Right lobe of liver (tissue), 6 donors: ENCODE results near the gene SLC37A1. TPM values are rescaled to one million over a fixed set of nuclear protein-coding genes. Genes with fewer than 3 reads are reported as not detected.

Source experiments
- ATAC-seq, 4 donors: fragments of 200-7000 bp; cut with Tn5 transposase; one replicate each; pipeline ENCODE4 v1.9.1; 2020; ENCODE audit warnings: mild to moderate bottlenecking in 4 of 4, moderate library complexity in 4 of 4
- DNase-seq, 3 donors: peaks; one replicate each; pipeline ENCODE4 v3.0.0-alpha.2; 2020
- H3K27ac ChIP-seq, 3 donors: fragments of 200-600 bp; one replicate each; pipeline ENCODE4 v1.8.0; 2022
- H3K27me3 ChIP-seq, 2 donors: fragments of 200-600 bp; one replicate each; pipeline ENCODE4 v1.8.0; 2022
- H3K36me3 ChIP-seq, 4 donors: fragments of 200-600 bp; sonication (generic) in 1 of 4; one replicate each; pipeline versions ENCODE4 v1.5.1 to v1.8.0; 2017 to 2022; ENCODE audit warnings: control low read depth in 1 of 4
- H3K4me1 ChIP-seq, 4 donors: fragments of 200-600 bp; sonication (generic) in 1 of 4; one replicate each; pipeline versions ENCODE4 v1.5.1 to v1.8.0; 2017 to 2022; ENCODE audit warnings: control low read depth in 1 of 4
- H3K4me3 ChIP-seq, 3 donors: fragments of 200-600 bp; one replicate each; pipeline ENCODE4 v1.8.0; 2022
- H3K9me3 ChIP-seq, 4 donors: fragments of 200-600 bp; sonication (generic) in 1 of 4; one replicate each; pipeline versions ENCODE4 v1.5.1 to v1.8.0; 2017 to 2022; ENCODE audit warnings: control low read depth in 1 of 4
- POLR2A ChIP-seq: fragments of 450-650 bp; IDR thresholded peaks from one replicate; pipeline ENCODE4 v1.6.1; 2017; ENCODE audit warnings: antibody characterized with exemption, mild to moderate bottlenecking
- WGBS: methylation state at CpG from one replicate; pipeline ENCODE4 v1.1.6; 2018; ENCODE audit warnings: low coverage, low lambda C conversion rate; ENCODE audit not compliant: insufficient coverage; ENCODE audit errors: missing lambda C conversion rate; 5-methylcytosine and 5-hydroxymethylcytosine counted together
- intact Hi-C, 2 donors: fragments of 100-400 bp; cut with DNase I; formaldehyde crosslinking; loops; one replicate each; pipeline versions ENCODE4 v1.11.2 to v1.14.1; 2022
- total RNA-seq, 6 experiments: library from RNA; depleted of rRNA in 2 of 6; stranded (reverse); fragments of >200 nt in 2 of 6; fragmentation: NEBNext Ultra II Directional in 3 of 6; extraction: Animal tissue kit (Norgen Biotek cat#: 25700) in 3 of 6; gene quantifications; one replicate each; pipeline versions ENCODE4 v1.1.0 to v1.2.4, GENCODE V29; 2016 to 2023
- TF ChIP-seq, protein P1 (sequence below), 4 donors: fragments of 200-600 bp in 3 of 4; fragments of 450-650 bp in 1 of 4; IDR thresholded peaks; one replicate each; pipeline versions ENCODE4 v1.5.1 to v1.8.0; 2016 to 2022; ENCODE audit warnings: antibody characterized with exemption in 4 of 4, mild to moderate bottlenecking in 2 of 4
- donor health status: DM: no; HTN: yes; CAD: no.
- donor health status: DM: no; HTN: no; CAD: no.
- donor health status: DM: no; HTN: no; CAD: no.
- donor health status: DM: no; HTN: yes; CAD: no.
- donor health status: DM: no; HTN: yes; CAD: no.

SLC37A1 gene
- total RNA-seq, 6 experiments from 2014 or later: 2.5 to 10.8 (median 6.2) TPM

DNA sequence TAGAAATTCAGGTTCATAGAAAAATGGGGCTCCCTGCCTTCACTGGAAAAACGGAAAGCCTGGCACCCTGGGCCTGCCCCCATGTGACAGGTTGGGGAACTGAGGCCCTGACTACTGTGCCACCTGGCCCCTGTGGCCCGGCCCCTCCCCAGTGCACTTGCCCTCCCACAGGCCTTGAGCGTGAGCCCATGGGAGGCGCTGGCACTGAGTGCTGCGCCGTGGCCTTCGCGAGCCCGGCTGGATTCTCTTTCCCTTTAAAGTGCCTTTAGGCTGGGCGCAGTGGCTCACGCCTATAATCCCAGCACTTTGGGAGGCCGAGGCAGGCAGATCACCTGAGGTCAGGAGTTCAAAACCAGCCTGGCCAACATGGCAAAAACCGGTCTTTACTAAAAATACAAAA is 45.7 kb downstream of the SLC37A1 start:
- DNase-seq: peak in 1 of 3 donors; percentile 37
- H3K4me3 ChIP-seq: no peak overlapping the region
- no peak overlapping the region for H3K27ac ChIP-seq
- WGBS: 95% methylated on average over 9 of the region's 13 CpGs
- H3K9me3 ChIP-seq: no peaks in the 10 kb centered on the region
- H3K4me1 ChIP-seq: peaks cover 0 to 12% (median 5%) of the 10 kb centered on the region in 4 donors
- H3K36me3 ChIP-seq: peaks cover 0 to 11% (median 2%) of the 10 kb centered on the region in 4 donors
- TF ChIP-seq, protein P1, sequence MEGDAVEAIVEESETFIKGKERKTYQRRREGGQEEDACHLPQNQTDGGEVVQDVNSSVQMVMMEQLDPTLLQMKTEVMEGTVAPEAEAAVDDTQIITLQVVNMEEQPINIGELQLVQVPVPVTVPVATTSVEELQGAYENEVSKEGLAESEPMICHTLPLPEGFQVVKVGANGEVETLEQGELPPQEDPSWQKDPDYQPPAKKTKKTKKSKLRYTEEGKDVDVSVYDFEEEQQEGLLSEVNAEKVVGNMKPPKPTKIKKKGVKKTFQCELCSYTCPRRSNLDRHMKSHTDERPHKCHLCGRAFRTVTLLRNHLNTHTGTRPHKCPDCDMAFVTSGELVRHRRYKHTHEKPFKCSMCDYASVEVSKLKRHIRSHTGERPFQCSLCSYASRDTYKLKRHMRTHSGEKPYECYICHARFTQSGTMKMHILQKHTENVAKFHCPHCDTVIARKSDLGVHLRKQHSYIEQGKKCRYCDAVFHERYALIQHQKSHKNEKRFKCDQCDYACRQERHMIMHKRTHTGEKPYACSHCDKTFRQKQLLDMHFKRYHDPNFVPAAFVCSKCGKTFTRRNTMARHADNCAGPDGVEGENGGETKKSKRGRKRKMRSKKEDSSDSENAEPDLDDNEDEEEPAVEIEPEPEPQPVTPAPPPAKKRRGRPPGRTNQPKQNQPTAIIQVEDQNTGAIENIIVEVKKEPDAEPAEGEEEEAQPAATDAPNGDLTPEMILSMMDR (IDR thresholded peaks at IDR 0.05): no peak
- no peak for TF ChIP-seq POLR2A
- H3K27me3 ChIP-seq: no peaks in the 10 kb centered on the region
- intact Hi-C loops: no loop called here
- ATAC-seq: no peak

DNA sequence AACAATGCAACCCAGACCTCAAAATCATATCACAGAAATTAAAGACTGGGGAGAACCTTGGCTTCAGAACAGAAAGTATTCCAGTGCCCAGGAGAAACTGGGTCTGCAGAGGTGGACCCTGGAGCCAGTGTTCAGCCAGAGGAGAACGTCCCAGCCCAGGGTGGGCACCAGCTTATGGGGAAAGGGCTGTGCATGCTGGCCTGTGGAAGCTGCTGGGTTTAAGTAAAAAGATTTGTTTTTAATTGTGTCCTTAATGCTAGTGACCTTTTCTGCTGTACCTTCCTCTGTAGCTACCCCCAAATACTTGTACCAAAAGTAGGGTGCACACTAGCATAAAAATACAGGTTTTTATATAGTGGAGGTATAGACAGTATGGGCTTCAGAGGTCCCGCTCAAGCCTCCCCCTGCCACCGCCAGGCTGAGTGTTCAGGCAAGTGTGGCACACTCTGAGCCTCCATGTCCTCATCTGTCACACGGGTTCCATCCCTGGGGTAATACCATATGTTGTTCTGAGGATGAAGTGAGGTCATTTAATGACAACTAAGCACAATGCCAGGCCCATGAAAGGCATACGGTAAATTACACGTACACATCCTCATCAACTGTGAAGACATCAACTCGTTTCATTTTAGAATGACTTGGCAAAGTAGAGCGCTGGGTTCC is 47.0 kb downstream of the SLC37A1 start:
- no peaks in the 10 kb centered on the region for H3K27me3 ChIP-seq
- no peaks in the 10 kb centered on the region for H3K9me3 ChIP-seq
- ATAC-seq: no peak
- TF ChIP-seq, protein P1 (IDR thresholded peaks at IDR 0.05): no peak
- no peak for TF ChIP-seq POLR2A
- DNase-seq: peak in 1 of 3 donors; percentile 23
- H3K4me3 ChIP-seq: no peak overlapping the region
- intact Hi-C loops: no loop called here
- H3K27ac ChIP-seq: no peak overlapping the region
- WGBS: 94% methylated on average over 4 of the region's 8 CpGs
- H3K4me1 ChIP-seq: peaks cover 0 to 12% (median 5%) of the 10 kb centered on the region in 4 donors
- peaks cover 0 to 9% (median 2%) of the 10 kb centered on the region in 4 donors for H3K36me3 ChIP-seq

DNA sequence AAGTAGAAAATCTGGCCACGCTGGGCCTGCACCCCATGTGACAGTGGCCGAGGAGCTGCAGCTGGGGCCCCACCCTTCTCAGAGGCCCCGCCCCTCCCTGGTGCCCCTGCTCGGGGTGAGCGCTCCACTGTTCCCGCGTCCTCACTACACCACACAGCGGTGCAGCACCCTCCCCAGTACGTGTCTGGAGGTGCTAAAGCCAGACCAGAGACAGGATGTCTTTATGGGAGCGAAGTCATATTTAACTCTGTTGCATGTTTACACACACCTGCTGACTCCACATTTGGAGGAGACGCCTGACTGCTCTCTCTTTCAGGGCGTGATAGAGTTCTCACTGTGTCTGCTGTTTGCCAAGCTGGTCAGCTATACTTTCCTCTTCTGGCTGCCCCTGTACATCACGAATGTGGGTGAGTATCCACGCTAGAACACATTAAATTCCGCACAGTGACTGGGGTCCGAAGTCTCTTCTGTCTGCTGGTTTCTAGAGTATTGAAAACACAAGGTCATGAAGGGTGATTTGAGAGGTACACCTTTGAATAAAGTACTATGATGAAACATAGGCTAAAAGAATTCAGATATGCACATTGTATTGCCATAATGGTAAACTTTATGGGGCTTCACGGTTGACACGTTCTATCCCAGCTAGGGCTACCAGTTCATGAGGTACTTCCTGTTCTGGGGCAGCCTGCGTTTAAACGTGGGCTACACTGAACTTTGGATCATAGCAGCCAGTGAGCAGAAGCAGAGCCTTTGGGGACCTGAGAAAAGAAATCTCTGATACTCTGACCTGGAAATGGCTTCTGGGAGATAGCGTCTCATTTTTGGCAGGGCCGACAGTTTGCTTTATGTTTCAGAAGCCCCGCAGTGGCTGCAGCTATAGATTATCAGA is 48.4 kb downstream of the SLC37A1 start:
- DNase-seq: peak in 1 of 3 donors; percentile 25
- intact Hi-C loops: no loop called here

DNA sequence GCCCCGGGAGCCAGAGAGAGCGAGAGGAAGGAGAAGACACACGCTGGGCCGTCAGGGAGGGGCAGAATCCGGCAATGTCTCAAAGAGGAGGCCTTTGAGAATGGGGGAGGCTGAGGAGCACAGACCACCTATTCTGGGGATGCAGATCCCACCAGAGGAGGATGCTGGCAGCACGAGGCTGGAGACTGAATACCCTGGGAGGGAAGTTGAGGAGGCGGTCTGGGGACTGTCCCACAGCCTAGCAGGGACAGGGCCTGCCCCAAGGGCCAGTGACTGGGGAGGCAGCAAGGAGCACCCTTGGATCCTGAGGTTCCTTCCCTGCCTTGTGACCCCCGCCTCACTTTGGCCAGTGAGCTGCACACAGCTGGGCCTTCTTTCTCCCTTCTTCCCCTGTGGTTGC is 49.2 kb downstream of the SLC37A1 start:
- peak in 2 of 3 donors; percentile 30 to 42 for DNase-seq
- 95% methylated on average over 3 of the region's 8 CpGs for WGBS
- no peak overlapping the region for H3K4me3 ChIP-seq
- no peaks in the 10 kb centered on the region for H3K9me3 ChIP-seq
- intact Hi-C loops: no loop called here
- H3K27me3 ChIP-seq: no peaks in the 10 kb centered on the region
- no peak for ATAC-seq
- H3K27ac ChIP-seq: no peak overlapping the region
- TF ChIP-seq, protein P1 (IDR thresholded peaks at IDR 0.05): no peak
- TF ChIP-seq POLR2A: no peak
- peaks cover 0 to 9% (median 2%) of the 10 kb centered on the region in 4 donors for H3K36me3 ChIP-seq
- no peaks in the 10 kb centered on the region for H3K4me1 ChIP-seq

More for the DNA sequence above, 48.4 kb downstream of the SLC37A1 start:
- no peak overlapping the region for H3K4me3 ChIP-seq
- peaks cover 0 to 6% (median 2%) of the 10 kb centered on the region in 4 donors for H3K4me1 ChIP-seq
- TF ChIP-seq, protein P1 (IDR thresholded peaks at IDR 0.05): no peak
- no peak for TF ChIP-seq POLR2A
- H3K36me3 ChIP-seq: peaks cover 0 to 9% (median 2%) of the 10 kb centered on the region in 4 donors
- ATAC-seq: no peak
- no peaks in the 10 kb centered on the region for H3K27me3 ChIP-seq
- H3K9me3 ChIP-seq: no peaks in the 10 kb centered on the region
- no peak overlapping the region for H3K27ac ChIP-seq
- 79% methylated on average over 13 of the region's 23 CpGs for WGBS
